ENCODE data around the gene ZNF784. TPM values are rescaled to one million over a fixed set of nuclear protein-coding genes. Genes with fewer than 3 reads are reported as not detected.

ZNF784 gene
- 9.3 TPM for total RNA-seq

GRCh38 chr19:55624109-55625003, at the start of gene ZNF784:
ZNF784 (minus strand) TSS chr19:55624566; CDS start chr19:55624561, 5 bp downstream.

GRCh38 chr19:55654868-55655647, 30.7 kb upstream of the ZNF784 start, which contains the start of gene U2AF2:
U2AF2 (plus strand) TSS chr19:55655035; CDS start chr19:55655105, 70 bp downstream.

GRCh38 chr19:55647732-55648584, 23.6 kb upstream of the ZNF784 start, which contains the start of gene CCDC106:
CCDC106 (plus strand) TSS chr19:55648212; CDS start chr19:55649047, 835 bp downstream.

GRCh38 chr19:55643003-55643886, 18.9 kb upstream of the ZNF784 start, which contains the start of gene ZNF581:
ZNF581 (plus strand) TSS chr19:55643649; CDS start chr19:55644572, 923 bp downstream.

GRCh38 chr19:55640577-55641425, 16.4 kb upstream of the ZNF784 start, which contains the start of gene ZNF580:
ZNF580 (plus strand) TSS chr19:55641002; CDS start chr19:55642509, 1,507 bp downstream.

GRCh38 chr19:55605637-55606470, 18.5 kb downstream of the ZNF784 start, which contains the start of gene ZNF865:
ZNF865 (plus strand) TSS chr19:55605647; CDS start chr19:55613619, 7,972 bp downstream.

GRCh38 chr19:55599842-55600661, 24.3 kb downstream of the ZNF784 start, which contains the start of gene ZNF524:
ZNF524 (plus strand) TSS chr19:55600288; CDS start chr19:55602113, 1,825 bp downstream.

GRCh38 chr19:55599468-55599841, 24.9 kb downstream of the ZNF784 start, which contains the start of gene FIZ1:
FIZ1 (minus strand) TSS chr19:55599517; CDS start chr19:55597865, 1,652 bp downstream.

GRCh38 chr19:55580628-55581144, 43.7 kb downstream of the ZNF784 start, which contains the start of gene ZNF579:
ZNF579 (minus strand) TSS chr19:55580848; CDS start chr19:55579639, 1,209 bp downstream.

Other genes starting within 250 kb of the ZNF784 start
- not detected for gene TMEM190, start 247.7 kb downstream of the ZNF784 start, total RNA-seq
- gene TMEM238, start 240.3 kb downstream of the ZNF784 start, total RNA-seq, result 0.99 TPM
- 472 TPM for gene RPL28, start 238.6 kb downstream of the ZNF784 start, total RNA-seq
- 21.2 TPM for gene UBE2S, start 216.8 kb downstream of the ZNF784 start, total RNA-seq
- gene SHISA7, start 181.3 kb downstream of the ZNF784 start, total RNA-seq, result 1.5 TPM
- gene ISOC2, start 162.9 kb downstream of the ZNF784 start, total RNA-seq, result 22.9 TPM
- gene C19orf85, start 159.8 kb downstream of the ZNF784 start, total RNA-seq, result not detected
- 2.3 TPM for gene ZNF628, start 147.9 kb downstream of the ZNF784 start, total RNA-seq
- 13.0 TPM for gene NAT14, start 139.4 kb downstream of the ZNF784 start, total RNA-seq
- 20.5 TPM for gene SSC5D, start 136.1 kb downstream of the ZNF784 start, total RNA-seq
- gene SBK2, start 87.4 kb downstream of the ZNF784 start, total RNA-seq, result 0.99 TPM
- gene SBK3, start 79.0 kb downstream of the ZNF784 start, total RNA-seq, result not detected
- gene ZNF579, start 43.7 kb downstream of the ZNF784 start, total RNA-seq, result 3.6 TPM
- 8.7 TPM for gene FIZ1, start 25.0 kb downstream of the ZNF784 start, total RNA-seq
- 10.4 TPM for gene ZNF524, start 24.3 kb downstream of the ZNF784 start, total RNA-seq
- 5.4 TPM for gene ZNF865, start 18.9 kb downstream of the ZNF784 start, total RNA-seq
- gene ZNF580, start 16.4 kb upstream of the ZNF784 start, total RNA-seq, result 10.8 TPM
- gene ZNF581, start 19.1 kb upstream of the ZNF784 start, total RNA-seq, result 9.7 TPM
- gene CCDC106, start 23.6 kb upstream of the ZNF784 start, total RNA-seq, result 10.9 TPM
- gene U2AF2, start 30.5 kb upstream of the ZNF784 start, total RNA-seq, result 105 TPM
- 72.5 TPM for gene EPN1, start 50.7 kb upstream of the ZNF784 start, total RNA-seq
- not detected for gene NLRP9, start 113.8 kb upstream of the ZNF784 start, total RNA-seq
- not detected for gene RFPL4A, start 134.5 kb upstream of the ZNF784 start, total RNA-seq
- not detected for gene RFPL4AL1, start 144.6 kb upstream of the ZNF784 start, total RNA-seq
- gene NLRP11, start 207.4 kb upstream of the ZNF784 start, total RNA-seq, result not detected
- not detected for gene NLRP4, start 212.0 kb upstream of the ZNF784 start, total RNA-seq

Data from camera-type eye (tissue), 1 donor.